GM19193 (cell line): ENCODE results near the gene LYSMD3.

Experiments used
- POLR2A ChIP-seq: IDR thresholded peaks from 4 replicates; pipeline ENCODE4 v1.6.1; 2011; ENCODE audit not compliant: insufficient read depth, insufficient read length; ENCODE audit errors: extremely low read depth

Gene LYSMD3

GRCh38 chr5:90553711-90554110 is 24.3 kb upstream of the LYSMD3 start:
- TF ChIP-seq POLR2A = no peak

- TF ChIP-seq POLR2A = no peak
These were observed 22.0 kb upstream of the LYSMD3 start for GRCh38 chr5:90551376-90551775.

GRCh38 chr5:90550963-90551362 is 21.6 kb upstream of the LYSMD3 start:
- TF ChIP-seq POLR2A = no peak

- no peak for TF ChIP-seq POLR2A
These were observed 20.4 kb upstream of the LYSMD3 start for GRCh38 chr5:90549729-90550275.

GRCh38 chr5:90549223-90549622 is 19.8 kb upstream of the LYSMD3 start:
- no peak for TF ChIP-seq POLR2A

- no peak for TF ChIP-seq POLR2A
These were observed 18.7 kb upstream of the LYSMD3 start for GRCh38 chr5:90548069-90548593.

- no peak for TF ChIP-seq POLR2A
These were observed 17.7 kb upstream of the LYSMD3 start for GRCh38 chr5:90547072-90547536.

GRCh38 chr5:90546216-90546837 is 16.9 kb upstream of the LYSMD3 start:
- TF ChIP-seq POLR2A = no peak

GRCh38 chr5:90545511-90545910 is 16.1 kb upstream of the LYSMD3 start:
- TF ChIP-seq POLR2A = no peak

- no peak for TF ChIP-seq POLR2A
These were observed 13.6 kb upstream of the LYSMD3 start for GRCh38 chr5:90542827-90543519.

GRCh38 chr5:90534922-90535321 is 5.5 kb upstream of the LYSMD3 start:
- TF ChIP-seq POLR2A = no peak

GRCh38 chr5:90533794-90534193 is 4.4 kb upstream of the LYSMD3 start:
- TF ChIP-seq POLR2A = no peak

- TF ChIP-seq POLR2A = no peak
These were observed 1.5 kb upstream of the LYSMD3 start for GRCh38 chr5:90530736-90531487.

GRCh38 chr5:90529939-90530677 is 724 bp upstream of the LYSMD3 start:
- TF ChIP-seq POLR2A = no peak
